ENCODE results near the gene ANAPC7.
"Not testable (repeated sequence)": the region's sequence is repeated elsewhere in the genome, so short reads cannot be mapped to it uniquely, and the experiment has no call there.

The ANAPC7 gene

DNA sequence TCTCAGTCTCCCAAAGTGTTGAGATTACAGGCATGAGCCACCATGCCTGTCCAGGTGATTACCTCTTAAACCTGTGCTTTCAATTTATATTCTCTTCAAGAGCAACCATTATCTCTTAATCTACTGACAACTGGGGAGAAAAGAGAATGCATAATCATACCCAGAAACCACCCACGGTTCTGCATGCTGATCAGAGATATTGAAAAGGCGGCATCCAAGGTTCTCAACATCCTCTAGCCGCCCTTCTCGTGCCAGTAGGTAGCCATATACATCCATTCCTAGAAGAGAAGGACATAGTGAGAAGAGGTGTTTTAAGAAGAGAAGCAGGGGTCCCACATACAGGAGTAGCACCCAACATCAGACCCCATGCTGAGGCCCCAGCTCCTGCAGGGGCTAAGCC, 20.8 kb downstream of the ANAPC7 start:
- Histone ChIP-seq H3K4me3 (no peak overlapping the region), H3K27ac (no peak overlapping the region)
- TF ChIP-seq, protein P1, sequence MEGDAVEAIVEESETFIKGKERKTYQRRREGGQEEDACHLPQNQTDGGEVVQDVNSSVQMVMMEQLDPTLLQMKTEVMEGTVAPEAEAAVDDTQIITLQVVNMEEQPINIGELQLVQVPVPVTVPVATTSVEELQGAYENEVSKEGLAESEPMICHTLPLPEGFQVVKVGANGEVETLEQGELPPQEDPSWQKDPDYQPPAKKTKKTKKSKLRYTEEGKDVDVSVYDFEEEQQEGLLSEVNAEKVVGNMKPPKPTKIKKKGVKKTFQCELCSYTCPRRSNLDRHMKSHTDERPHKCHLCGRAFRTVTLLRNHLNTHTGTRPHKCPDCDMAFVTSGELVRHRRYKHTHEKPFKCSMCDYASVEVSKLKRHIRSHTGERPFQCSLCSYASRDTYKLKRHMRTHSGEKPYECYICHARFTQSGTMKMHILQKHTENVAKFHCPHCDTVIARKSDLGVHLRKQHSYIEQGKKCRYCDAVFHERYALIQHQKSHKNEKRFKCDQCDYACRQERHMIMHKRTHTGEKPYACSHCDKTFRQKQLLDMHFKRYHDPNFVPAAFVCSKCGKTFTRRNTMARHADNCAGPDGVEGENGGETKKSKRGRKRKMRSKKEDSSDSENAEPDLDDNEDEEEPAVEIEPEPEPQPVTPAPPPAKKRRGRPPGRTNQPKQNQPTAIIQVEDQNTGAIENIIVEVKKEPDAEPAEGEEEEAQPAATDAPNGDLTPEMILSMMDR (IDR thresholded peaks at IDR 0.05): no peak
- no peak for DNase-seq (ENCODE audit: low spot score)

DNA sequence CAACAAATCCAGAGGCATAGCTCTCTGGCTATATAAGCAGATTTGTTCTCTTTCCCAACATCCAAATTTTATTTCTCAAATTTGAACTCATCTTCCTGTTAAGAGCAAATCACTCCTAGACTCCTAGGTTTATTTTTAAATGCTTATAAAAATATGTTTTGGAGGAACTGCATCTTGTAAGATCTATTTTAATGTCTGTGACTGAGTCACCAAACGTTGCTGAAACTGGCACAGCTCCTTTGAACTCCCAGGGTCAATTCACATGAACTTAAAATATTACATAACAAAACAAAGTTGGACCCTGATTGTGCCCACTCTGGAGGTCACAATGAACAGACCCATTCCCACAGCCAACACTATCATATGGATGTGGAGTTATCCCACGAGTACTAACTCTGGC, 23.9 kb downstream of the ANAPC7 start:
- H3K27ac ChIP-seq: peak overlapping the region; percentile 84 to 88
- H3K4me3 ChIP-seq: no peak overlapping the region
- no peak for DNase-seq (ENCODE audit: low spot score)
- TF ChIP-seq, protein P1 (IDR thresholded peaks at IDR 0.05): no peak

DNA sequence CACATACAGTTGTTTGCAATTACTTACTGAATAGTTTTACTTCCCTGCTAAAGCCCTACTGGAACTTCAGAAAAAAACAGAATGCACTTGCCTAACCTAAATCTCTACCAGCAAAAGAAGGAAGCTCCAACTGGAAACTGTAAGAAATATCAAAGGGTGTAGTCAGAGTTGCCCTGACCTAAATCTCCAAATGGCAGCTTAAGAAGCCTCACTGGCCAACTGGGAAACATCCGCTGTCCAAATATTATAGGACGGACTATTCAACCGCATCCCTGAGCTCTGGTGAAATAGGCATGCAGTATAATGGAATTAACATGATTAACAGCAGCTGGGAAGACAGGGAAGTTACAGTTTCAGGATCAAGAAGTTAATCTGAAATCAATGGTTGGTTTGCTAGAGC, 24.3 kb downstream of the ANAPC7 start:
- TF ChIP-seq, protein P1 (IDR thresholded peaks at IDR 0.05): no peak
- Histone ChIP-seq H3K4me3 (no peak overlapping the region), H3K27ac (peak overlapping the region; percentile 84 to 88)
- no peak for DNase-seq (ENCODE audit: low spot score)

DNA sequence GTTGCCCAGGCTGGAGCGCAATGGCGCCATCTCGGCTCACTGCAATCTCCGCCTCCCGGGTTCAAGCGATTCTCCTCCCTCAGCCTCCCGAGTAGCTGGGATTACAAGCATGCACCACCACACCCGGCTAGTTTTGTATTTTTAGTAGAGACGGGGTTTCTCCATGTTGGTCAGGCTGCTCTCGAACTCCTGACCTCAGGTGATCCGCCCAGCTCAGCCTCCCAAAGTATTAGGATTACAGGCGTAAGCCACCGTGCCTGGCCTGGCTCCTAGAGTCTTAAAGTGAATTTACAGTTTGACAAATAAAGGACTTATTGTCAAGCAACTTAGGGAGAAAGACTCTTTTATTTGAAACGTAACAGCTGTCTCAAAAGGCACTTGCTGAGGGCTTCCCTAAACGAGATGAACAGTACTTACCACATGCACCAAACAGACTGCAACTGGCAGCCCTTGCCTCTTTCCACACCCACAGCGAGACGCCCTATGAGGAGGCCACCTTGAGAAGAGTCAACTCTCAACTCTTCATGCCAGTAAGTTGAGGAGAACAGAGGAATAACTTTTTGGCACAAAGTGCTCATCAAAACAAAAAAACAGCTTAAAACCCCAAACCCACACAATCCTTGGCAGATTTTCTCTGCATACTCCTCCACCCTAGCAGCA, 25.2 kb downstream of the ANAPC7 start:
- H3K27ac ChIP-seq: peak overlapping the region; percentile 84 to 88
- H3K4me3 ChIP-seq; DNase-seq (ENCODE audit: low spot score): not testable (repeated sequence)

DNA sequence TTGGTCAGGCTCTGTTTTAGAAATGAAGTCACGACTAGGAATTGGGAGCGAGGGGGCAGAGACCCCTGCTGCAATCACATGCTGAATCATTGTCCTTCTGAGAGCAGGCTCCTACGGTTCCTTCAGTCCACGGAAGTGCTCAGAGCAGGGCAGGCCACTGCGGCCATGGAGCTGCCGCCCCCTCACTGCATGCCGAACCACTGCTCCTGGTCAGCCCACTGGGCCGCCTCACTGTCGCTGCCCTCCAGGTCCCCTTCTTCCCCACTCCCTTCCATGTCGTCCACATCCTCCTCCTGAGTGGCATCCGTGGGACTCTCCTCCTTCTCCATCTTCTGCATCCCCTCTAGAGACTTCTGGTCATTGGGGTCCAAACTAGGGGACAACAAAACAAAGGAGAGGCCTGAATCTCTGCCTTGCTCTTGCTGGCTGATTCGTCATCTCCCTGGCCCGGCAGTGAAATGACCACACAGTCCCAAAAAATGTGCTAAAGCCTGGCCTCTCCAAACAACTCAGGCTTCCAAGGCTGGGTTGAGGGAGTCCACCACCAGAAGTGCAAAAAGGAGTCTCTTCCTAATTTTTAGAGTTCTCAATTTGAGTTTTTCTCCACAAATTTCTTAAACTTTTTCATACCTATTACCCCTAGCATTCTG, 29.4 kb downstream of the ANAPC7 start:
- Histone ChIP-seq H3K27ac (peak overlapping the region; percentile 61 to 72), H3K4me3 (no peak overlapping the region)
- DNase-seq (ENCODE audit: low spot score): no peak
- TF ChIP-seq, protein P1 (IDR thresholded peaks at IDR 0.05): no peak

DNA sequence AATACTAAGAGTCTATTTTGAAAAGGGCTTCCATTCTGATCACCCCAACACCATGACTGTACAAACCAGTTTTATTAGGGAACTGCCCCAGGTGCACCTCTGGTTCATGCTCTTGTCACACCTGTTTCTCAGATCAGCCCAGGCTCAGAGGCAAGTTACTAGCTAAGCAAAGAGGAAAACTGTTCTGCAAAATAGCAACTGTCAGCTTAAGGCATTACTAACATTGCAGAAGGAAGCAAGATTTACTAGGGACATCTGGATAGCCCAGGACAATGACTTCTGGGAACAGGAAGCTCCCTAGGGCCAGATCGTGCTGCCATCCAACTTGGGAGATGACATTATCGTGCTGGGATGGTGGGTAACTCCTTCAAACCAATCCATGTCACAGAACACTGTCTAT, 30.1 kb downstream of the ANAPC7 start:
- Histone ChIP-seq H3K27ac (peak overlapping the region; percentile 61 to 72), H3K4me3 (no peak overlapping the region)
- no peak for DNase-seq (ENCODE audit: low spot score)
- TF ChIP-seq, protein P1 (IDR thresholded peaks at IDR 0.05): no peak

DNA sequence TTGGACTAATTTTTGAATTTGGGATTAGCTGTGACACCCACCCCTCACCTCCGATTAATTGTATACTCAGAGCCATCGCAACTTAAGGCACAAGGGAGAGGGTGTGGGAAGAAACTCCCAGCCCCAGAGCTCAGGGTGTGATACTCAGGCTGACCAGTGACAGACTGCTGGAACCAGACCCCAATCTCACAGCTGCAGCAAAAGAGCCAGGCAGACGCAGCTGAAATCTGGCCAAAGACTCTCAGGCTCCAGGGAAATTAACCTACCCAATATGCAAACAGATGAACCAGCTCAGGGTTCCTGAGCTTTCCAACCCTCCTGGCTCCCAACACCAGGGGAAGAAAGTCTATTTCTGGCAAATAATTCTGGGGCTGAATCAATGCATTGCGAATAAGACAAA, 30.5 kb downstream of the ANAPC7 start:
- Histone ChIP-seq H3K4me3 (no peak overlapping the region), H3K27ac (peak overlapping the region; percentile 61 to 72)
- TF ChIP-seq, protein P1 (IDR thresholded peaks at IDR 0.05): no peak
- no peak for DNase-seq (ENCODE audit: low spot score)
